ENCODE results near the gene AMER3. TPM values are rescaled to one million over a fixed set of nuclear protein-coding genes. Genes with fewer than 3 reads are reported as not detected.

Gene AMER3
- total RNA-seq, 1 donor from 2014 or later = not detected

DNA sequence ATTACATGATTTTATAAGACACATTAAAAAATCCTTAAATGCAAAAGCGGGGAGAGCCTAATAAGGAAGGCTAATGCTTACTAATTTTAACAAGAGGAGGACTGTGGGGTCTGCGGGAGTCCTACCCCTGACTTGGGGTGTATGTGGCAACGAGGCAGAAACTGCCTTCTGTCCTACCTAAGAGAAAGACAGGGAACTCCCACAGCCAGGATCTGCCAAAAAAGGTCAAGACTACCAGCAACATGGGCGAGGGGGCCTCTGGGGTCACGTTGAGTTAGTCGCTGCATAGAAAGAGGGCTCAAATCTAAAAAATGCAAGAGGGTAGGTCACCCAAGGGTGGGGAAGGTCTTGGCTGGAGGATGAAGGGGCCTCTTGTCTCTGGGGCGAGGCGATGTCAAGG, 529 bp upstream of the AMER3 start:
- H3K4me1 Mint-ChIP-seq (ENCODE audit: unreplicated experiment) = peaks cover 5% of the 10 kb centered on the region
- H3K27ac Mint-ChIP-seq (ENCODE audit: unreplicated experiment) = no peak overlapping the region
- peak overlapping the region; percentile 42 for H3K4me3 Mint-ChIP-seq (ENCODE audit: unreplicated experiment)
- H3K27me3 Mint-ChIP-seq (ENCODE audit: unreplicated experiment) = peaks cover 22% of the 10 kb centered on the region
- DNase-seq (ENCODE audit: extremely low spot score, unreplicated experiment) = no peak
- TF ChIP-seq, protein P1, sequence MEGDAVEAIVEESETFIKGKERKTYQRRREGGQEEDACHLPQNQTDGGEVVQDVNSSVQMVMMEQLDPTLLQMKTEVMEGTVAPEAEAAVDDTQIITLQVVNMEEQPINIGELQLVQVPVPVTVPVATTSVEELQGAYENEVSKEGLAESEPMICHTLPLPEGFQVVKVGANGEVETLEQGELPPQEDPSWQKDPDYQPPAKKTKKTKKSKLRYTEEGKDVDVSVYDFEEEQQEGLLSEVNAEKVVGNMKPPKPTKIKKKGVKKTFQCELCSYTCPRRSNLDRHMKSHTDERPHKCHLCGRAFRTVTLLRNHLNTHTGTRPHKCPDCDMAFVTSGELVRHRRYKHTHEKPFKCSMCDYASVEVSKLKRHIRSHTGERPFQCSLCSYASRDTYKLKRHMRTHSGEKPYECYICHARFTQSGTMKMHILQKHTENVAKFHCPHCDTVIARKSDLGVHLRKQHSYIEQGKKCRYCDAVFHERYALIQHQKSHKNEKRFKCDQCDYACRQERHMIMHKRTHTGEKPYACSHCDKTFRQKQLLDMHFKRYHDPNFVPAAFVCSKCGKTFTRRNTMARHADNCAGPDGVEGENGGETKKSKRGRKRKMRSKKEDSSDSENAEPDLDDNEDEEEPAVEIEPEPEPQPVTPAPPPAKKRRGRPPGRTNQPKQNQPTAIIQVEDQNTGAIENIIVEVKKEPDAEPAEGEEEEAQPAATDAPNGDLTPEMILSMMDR (IDR thresholded peaks at IDR 0.05) = no peak
- H3K9me3 Mint-ChIP-seq (ENCODE audit: unreplicated experiment) = no peaks in the 10 kb centered on the region
- H3K36me3 Mint-ChIP-seq (ENCODE audit: unreplicated experiment) = no peaks in the 10 kb centered on the region

DNA sequence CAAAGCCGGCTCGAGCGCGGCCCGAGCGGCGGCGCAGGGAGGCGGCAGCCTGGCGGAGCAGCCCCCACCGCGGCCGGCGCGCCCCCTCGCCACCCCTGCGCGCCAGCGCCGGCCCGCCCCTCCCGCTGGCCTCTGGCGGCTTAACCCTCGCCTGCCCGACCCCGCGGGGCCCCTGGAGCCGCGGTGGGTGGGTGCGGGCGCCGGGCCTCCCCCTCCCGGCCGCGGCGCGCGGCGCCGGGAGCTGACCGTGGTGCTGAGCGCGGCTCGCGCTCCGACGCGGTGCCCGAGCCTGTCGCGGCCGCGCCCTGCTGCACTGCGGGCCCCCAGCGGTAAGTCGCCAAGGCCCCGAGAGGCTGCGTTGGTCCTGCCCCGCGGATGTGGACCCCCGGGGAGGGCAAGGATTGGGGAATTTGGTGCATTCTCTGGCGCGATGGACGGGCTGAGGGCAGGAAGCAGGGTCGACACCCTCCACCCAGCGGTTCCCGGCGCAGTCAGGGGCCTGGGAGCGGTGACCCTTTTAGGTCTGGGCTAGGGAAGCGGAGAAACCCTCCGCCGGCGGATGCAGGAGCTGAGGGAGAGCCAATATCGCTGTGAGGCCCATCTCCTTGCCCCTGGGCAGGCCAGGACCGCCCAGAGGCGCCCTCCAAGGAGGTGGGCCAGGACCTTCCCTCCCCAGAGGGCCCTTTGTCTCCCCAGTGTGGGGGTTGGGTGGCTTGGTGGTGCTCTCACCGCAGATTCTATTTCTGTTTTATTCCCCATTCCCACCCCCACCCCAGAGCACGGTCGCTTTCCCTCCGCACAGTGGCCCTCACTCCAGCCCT, 923 bp downstream of the AMER3 start:
- Mint-ChIP-seq H3K36me3 (ENCODE audit: unreplicated experiment) (no peaks in the 10 kb centered on the region), H3K27me3 (ENCODE audit: unreplicated experiment) (peaks cover 22% of the 10 kb centered on the region), H3K4me1 (ENCODE audit: unreplicated experiment) (peaks cover 5% of the 10 kb centered on the region), H3K9me3 (ENCODE audit: unreplicated experiment) (no peaks in the 10 kb centered on the region), H3K27ac (ENCODE audit: unreplicated experiment) (no peak overlapping the region), H3K4me3 (ENCODE audit: unreplicated experiment) (peak overlapping the region; percentile 44)
- DNase-seq (ENCODE audit: extremely low spot score, unreplicated experiment) = peak; percentile 81
- TF ChIP-seq, protein P1 (IDR thresholded peaks at IDR 0.05) = no peak

DNA sequence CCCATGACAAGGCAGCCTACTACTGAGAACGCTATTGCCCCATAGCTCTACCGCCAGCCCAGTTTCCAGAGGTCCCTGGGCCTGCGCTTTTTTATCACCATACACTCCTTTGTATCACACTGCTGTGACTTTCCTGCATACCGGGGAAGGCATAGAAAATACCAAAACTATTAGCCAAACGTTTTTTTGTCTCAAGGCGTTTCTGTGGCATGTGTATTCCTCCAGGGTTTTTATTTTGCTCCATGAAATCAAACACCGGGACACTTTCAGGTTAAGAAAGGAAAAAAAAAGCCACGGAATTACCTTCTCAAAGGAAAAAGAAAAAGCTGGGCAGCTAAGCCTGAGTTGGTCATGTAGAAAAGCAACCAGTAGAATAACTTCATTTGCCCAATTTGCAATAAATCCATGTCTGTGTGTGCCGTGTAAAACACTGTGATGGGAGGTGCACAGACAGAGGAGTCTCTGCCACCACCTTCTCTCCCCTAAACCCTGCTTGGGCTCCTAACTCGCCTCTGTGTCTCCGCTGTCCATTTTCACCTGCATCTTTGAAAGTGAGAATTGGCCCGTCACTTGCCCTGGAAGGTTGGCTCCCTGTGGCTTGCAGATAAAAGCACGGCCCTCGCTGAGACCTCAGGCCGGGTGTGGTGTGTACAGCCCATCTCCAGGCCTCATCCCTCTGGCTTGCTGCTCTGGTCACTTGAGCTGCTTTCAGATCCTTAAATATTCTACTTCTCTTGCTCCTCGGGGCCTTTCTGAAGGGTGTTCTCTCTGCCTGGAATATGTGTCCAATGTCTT, 1.7 kb downstream of the AMER3 start:
- H3K4me3 Mint-ChIP-seq (ENCODE audit: unreplicated experiment) = peak overlapping the region; percentile 44
- DNase-seq (ENCODE audit: extremely low spot score, unreplicated experiment) = peak; percentile 53
- TF ChIP-seq, protein P1 (IDR thresholded peaks at IDR 0.05) = no peak
- no peaks in the 10 kb centered on the region for H3K36me3 Mint-ChIP-seq (ENCODE audit: unreplicated experiment)
- H3K27me3 Mint-ChIP-seq (ENCODE audit: unreplicated experiment) = peaks cover 22% of the 10 kb centered on the region
- H3K27ac Mint-ChIP-seq (ENCODE audit: unreplicated experiment) = no peak overlapping the region
- H3K4me1 Mint-ChIP-seq (ENCODE audit: unreplicated experiment) = peaks cover 5% of the 10 kb centered on the region
- no peaks in the 10 kb centered on the region for H3K9me3 Mint-ChIP-seq (ENCODE audit: unreplicated experiment)

DNA sequence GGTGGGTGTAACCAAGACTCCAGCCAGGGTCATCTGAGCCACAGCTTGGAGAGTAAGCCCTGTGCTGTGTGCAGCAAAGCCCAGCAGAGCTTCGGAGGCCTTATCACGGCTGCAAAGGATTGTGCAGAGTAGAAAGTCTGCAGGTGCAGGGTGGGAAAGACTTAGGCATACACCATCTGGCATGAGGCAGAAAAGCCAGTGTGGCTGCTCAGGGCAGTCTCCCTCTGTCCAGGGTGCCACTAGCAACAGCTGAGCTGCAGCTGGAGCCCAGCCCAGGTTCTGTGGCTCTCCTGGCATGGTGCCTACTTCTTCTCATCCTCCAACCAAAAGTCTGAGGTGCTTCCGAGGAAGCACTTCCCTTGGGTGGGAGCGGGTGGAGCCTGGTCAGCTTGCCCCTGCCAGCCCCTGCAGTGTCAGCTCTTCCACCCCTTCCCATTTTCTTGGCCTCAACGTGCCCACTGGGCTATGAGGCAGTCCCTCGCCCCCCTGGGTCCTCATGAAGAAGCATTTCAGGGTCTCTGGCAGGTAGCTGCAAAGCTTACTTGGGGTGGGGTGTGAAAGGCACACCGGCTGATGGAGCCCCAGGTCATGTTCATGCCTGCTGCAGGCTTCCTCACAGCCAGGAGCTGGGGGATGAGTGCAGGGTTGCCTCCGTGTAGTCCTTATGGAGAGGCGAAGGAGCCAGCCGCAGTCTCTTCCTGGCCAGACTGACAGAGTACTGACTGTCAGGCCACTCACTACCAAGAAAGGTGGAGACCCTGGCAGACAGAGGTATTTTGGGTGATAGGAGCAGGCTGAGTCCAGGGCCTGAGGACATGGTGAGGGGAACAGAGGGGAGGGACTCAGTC, 4.8 kb downstream of the AMER3 start:
- Mint-ChIP-seq H3K27me3 (ENCODE audit: unreplicated experiment) (peaks cover 15% of the 10 kb centered on the region), H3K9me3 (ENCODE audit: unreplicated experiment) (no peaks in the 10 kb centered on the region), H3K36me3 (ENCODE audit: unreplicated experiment) (no peaks in the 10 kb centered on the region), H3K4me1 (ENCODE audit: unreplicated experiment) (peaks cover 5% of the 10 kb centered on the region), H3K4me3 (ENCODE audit: unreplicated experiment) (no peak overlapping the region), H3K27ac (ENCODE audit: unreplicated experiment) (no peak overlapping the region)
- TF ChIP-seq, protein P1 (IDR thresholded peaks at IDR 0.05) = no peak
- peak; percentile 63 for DNase-seq (ENCODE audit: extremely low spot score, unreplicated experiment)
